A204.1 (cell line): Measurements from ENCODE around the gene LRRTM4.
"Not testable (repeated sequence)": the region's sequence is repeated elsewhere in the genome, so short reads cannot be mapped to it uniquely, and the experiment has no call there.

Experiments used
- FAIRE-seq: peaks from 2 replicates; lab custom pipeline; 2012; peaks lifted over from hg19 to GRCh38; lab: Jason Lieb, UNC

Gene LRRTM4

DNA sequence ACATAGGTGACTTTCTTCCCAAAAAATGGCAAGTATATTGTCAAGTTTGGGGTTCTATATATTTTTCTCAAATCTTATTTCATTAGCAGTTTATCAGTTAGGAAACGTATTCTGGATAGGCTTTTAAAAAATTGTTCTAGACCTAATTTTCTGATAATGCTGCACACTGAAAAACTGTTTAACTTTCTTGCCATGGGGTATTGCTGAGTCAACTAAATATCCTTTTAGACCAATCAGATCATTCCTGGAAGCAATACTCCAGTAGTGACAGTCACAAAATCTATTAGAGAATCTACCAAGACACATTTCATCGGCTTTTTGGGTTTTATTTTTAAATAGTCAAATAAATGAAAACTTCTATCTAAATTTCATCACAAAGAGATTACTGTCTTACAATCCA, 440.6 kb downstream of the LRRTM4 start:
- FAIRE-seq: no peak

DNA sequence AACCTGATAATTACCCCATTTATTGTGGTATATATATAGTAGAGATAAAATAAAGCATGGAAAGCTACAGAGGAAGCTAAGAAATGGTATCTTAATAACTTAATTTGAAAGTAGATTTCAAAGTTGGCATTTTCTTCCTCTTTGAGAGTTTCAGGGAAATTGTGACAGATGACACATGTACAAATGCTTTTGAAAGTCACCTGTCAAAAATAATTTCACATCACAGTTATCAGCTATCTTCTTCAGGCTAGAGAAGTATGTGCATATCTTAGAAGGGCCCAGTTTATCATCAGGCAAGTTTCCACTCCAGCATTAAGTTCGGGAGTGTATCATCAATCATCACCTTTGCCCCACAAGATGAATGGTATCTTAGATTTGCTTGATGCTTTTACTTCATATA, 457.9 kb downstream of the LRRTM4 start:
- FAIRE-seq: no peak

DNA sequence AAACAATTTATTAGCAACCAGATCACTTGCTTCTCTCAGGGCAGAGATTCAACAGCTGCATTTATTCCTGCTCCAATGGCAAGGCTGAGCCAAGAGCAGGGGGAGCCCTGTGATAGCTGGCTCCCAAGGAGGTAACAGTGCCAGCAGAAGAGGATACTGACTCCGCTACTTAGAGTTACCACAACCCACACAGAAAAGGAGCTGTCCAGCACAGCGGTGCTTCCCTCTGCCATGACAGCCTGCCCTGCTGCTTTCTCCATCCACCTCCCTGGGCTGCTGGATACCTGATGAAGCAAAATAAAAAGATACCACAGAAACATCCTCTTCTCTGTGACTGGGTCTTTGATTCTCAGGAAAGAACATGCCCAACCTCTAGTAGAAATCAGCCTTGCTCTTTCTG, 467.2 kb downstream of the LRRTM4 start:
- FAIRE-seq: no peak

DNA sequence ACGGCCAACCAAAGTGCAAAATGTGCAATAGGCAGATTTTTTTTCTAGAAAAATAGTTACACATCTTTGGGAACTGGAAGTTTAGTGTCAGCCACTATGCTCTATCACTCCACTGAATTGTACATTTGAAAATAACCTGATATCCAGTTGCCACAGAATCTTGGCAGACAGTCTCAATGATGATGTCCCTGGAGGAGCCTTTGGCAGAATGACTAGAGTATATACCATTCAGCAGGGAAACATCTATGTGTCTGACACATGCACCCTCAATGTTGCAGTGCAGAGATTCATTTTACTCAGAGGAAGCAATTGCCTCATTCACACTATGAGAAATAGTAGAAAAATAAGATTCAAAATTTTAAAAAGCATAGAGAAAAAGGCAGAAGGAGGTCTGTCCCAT, 475.8 kb downstream of the LRRTM4 start:
- no peak for FAIRE-seq

DNA sequence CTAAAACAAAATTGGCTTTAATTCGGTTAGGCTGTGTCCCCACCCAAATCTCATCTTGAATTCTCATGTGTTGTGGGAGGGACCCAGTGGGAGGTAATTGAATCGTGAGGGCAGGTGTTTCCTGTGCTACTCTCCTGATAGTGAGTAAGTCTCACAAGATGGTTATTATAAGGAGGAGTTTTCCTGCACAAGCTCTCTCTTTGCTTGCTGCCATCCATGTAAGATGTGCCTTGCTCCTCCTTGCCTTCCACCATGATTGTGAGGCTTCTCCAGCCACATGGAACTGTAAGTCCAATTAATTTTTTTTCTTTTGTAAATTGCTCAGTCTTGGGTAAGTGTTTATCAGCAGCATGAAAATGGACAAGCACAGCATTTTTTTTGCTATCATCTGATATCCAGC, 476.7 kb downstream of the LRRTM4 start:
- FAIRE-seq: not testable (repeated sequence)

- no peak for FAIRE-seq
These were observed 487.7 kb downstream of the LRRTM4 start for GRCh38 chr2:77034445-77034844.

DNA sequence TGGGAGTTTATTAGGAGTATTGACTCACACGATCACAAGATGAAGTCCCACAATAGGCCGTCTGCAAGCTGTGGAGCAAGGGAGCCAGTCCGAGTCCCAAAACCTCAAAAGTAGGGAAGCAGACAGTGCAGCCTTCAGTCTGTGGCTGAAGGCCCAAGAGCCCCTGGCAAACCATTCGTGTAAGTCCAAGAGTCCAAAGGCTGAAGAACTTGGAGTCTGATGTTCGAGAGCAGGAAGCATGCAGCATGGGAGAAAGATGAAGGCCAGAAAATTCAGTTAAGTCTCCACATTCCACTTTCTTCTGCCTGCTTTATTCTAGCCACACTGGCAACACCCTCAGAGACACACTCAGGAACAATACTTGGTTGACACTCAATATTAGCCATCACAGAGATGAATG, 492.9 kb downstream of the LRRTM4 start:
- FAIRE-seq: not testable (repeated sequence)

GRCh38 chr2:77028032-77028600, 494.1 kb downstream of the LRRTM4 start:
- FAIRE-seq: no peak

DNA sequence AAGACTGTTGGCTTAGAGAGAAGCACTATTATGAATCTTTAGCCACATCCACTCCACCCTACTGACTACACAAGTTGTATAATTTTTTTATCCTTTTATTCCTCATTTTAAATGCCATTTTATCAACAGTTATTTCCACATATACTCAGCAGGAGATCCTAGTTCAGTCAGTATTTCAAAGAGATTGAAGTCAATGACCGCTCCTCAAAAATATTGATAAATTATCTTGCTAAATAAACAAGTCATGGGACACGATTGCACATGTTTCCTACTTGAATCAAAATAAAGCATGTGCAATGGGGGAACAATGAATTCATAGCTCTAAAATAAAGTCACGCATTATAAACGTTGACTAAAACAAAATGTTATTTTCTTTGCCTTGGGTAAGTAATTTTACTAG, 496.5 kb downstream of the LRRTM4 start:
- no peak for FAIRE-seq

DNA sequence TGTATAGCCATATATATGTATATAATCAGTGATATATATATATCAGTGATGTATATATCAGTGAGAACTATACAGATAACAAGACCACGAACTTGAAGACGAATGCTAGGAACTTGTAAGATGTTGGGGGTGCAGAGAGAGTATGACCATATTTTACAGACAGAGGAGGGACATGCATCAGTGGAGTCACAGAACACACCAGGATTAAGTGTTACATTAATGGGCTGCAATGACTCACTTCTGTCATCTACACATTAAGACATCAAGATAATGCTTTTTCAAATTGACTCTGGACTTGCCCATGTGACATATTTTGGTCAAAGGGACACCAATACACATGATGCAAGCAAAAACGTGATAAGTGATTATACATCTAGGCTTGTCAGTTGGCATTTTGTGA, 501.0 kb downstream of the LRRTM4 start:
- no peak for FAIRE-seq

DNA sequence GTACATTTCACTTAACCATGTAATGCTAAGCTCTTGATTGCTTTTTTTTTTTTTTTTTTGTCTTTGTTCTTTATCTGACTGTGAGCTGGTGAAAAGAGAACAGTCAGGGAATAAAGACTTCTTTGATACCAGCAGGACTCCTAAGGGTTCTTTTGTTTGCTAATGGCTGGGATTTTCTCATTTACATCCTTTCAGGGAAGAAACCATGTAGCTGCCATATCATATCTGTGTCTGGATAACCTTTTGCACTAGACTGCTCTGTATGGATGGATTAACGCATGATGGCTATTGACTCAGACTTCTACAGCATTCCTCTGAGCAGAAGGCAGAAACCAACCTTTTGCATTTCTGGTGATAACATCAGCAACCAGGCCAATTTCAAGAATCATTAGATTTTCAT, 504.0 kb downstream of the LRRTM4 start:
- FAIRE-seq: no peak

DNA sequence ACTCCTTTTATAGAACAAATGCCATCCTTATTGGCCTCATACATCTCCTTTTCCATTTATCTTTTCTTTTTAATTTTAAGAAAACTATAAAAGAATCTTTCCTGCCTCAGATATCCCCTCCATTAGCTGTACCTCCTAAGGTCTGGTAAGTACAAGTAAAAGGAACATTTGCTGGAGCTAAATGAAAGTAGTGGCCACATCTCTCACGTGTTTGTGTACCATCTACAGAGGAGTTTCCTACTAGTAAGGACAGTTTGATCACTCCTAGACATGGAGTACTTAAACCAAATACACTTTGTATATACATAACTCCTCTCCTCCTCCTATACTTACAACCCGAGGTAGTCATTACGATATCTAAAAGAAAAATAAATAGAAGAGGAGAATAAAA, 504.8 kb downstream of the LRRTM4 start:
- FAIRE-seq: no peak

DNA sequence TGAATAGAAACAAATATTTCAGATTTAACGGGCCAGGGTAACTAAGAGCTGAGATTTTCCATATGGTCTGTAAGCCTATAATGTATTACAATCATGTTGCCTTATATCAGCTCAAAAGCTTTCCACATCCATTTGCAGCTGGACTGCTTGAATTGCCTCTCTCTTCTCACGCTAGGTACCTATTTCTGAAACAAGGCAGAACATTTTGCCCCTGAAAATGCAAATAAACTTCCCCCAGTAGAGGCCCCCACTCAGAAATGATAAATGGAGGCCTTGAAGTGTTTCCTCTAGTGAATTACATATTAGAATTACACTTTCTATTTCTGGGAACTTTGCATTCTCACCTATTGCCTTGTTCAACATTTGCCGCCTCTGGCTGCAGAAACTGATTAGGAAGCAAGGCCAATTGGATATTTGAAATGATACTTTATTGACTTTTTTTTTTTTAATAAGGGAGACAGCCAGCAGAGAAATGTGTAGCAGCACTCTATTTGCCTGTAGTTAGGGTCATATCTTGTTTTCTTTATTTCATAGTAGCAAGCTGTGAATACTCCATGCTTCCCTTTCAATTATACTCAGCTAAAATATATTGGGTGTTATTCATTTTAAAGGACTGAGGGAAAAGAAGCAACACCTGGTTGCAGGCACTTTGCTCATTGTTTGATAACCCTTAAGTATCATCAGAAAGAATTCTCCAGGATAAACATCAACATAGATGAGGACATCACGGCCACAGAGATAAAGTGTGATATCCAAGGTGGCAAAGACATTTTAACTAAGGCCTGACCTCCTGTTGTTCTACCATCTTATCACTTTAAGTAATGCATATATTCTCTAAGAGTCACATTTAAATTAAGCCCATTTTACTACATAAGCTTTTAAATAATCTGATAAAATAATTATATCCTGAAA, 505.5 kb downstream of the LRRTM4 start:
- no peak for FAIRE-seq

DNA sequence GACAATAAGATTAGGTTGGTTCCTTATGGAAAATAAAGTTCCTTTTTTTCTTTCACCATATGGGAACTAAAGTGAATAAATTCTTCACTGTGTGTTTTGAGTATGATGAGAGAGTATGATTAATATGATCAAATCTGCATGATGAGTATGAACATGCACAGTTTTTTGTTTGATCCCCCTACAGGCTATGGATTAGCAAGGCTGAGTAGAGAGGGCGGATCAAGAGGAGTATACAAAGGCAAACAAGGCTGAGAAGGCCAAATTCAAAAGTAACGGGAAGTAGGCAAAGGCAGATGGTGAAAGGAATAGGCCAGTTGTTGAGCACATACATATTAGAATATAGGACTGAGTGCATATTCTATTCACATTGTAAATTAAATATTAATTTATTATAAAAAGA, 508.2 kb downstream of the LRRTM4 start:
- FAIRE-seq: no peak

- no peak for FAIRE-seq
These were observed 508.7 kb downstream of the LRRTM4 start for GRCh38 chr2:77013457-77013856.

DNA sequence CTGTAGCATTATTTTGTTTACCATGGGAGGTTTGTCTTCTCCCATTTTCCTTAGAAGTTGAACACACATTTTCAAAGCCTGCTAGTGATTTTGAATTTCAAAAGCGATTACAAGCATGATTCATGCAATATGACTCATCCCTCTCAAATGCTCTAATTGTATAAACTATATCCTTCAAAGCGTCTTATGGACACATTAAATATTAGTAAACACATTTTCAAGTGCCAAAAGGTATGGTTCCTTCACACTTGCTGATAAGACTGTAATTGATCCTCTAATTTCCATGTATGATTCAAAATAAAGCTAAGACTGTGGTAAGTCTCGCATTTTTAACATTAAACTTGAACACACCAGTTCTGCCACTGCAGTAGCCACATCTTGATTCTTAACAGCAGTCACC, 512.9 kb downstream of the LRRTM4 start:
- FAIRE-seq: no peak

DNA sequence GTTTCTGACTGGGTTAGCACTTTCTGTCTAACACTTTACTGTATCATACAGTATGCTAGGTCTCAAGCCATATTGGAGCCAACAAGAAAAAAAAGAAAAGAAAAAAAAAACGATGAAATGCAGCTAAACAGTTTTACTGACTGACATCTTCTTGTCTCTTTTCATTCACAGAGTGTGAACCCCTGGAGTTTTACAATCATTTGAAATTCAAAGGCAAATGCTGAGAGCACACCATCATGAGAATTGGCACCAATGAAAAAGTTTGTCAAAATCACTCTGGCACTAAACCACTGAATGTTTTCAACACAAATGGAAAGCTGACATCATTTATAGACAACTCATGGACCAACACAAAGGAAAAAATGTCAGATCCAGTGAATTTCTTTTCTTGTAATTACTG, 513.3 kb downstream of the LRRTM4 start:
- no peak for FAIRE-seq

- FAIRE-seq: no peak
These were observed 514.5 kb downstream of the LRRTM4 start for GRCh38 chr2:77007686-77008085.

GRCh38 chr2:77005522-77005921, 516.7 kb downstream of the LRRTM4 start:
- no peak for FAIRE-seq

GRCh38 chr2:77001895-77002294, 520.3 kb downstream of the LRRTM4 start:
- no peak for FAIRE-seq

DNA sequence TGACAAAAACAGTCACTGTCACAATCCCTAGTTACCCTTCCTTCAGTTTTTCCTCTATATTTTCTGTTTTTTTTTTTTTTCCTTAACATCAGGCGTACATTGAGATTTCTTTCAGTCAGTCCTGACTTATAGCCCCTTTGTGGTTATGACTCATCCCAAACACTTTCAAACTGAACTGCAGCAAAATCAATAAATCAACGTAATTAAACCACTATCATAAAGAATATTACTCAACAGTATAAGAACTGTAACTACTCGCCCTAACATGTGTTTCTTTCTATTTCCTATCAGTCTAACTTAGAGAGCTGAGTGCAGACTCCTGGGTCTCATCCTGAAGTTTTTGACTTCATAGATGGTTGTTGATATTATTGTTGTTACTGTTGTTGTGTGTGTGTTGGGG, 523.5 kb downstream of the LRRTM4 start:
- FAIRE-seq: no peak

- no peak for FAIRE-seq
These were observed 524.0 kb downstream of the LRRTM4 start for GRCh38 chr2:76998152-76998551.

GRCh38 chr2:76997296-76997695, 524.9 kb downstream of the LRRTM4 start:
- no peak for FAIRE-seq
